ENCODE results near the gene ADPRHL1.
"Not testable (repeated sequence)": the region's sequence is repeated elsewhere in the genome, so short reads cannot be mapped to it uniquely, and the experiment has no call there.

ADPRHL1 gene

GRCh38 chr13:113477724-113478123, 24.4 kb upstream of the ADPRHL1 start:
- no peak for DNase-seq (ENCODE audit: low read depth in 3 of 3)

- no peak for DNase-seq (ENCODE audit: low read depth in 3 of 3)
Observed at GRCh38 chr13:113476811-113477210, 23.5 kb upstream of the ADPRHL1 start.

- DNase-seq (ENCODE audit: low read depth in 3 of 3) = no peak
Observed at GRCh38 chr13:113475911-113476310, 22.6 kb upstream of the ADPRHL1 start.

GRCh38 chr13:113475280-113475679, 22.0 kb upstream of the ADPRHL1 start:
- no peak for DNase-seq (ENCODE audit: low read depth in 3 of 3)

GRCh38 chr13:113474179-113474578, 20.9 kb upstream of the ADPRHL1 start:
- no peak for DNase-seq (ENCODE audit: low read depth in 3 of 3)

GRCh38 chr13:113472355-113473025, 19.2 kb upstream of the ADPRHL1 start:
- no peak for DNase-seq (ENCODE audit: low read depth in 3 of 3)

- DNase-seq (ENCODE audit: low read depth in 3 of 3) = no peak
Observed at GRCh38 chr13:113471844-113472243, 18.6 kb upstream of the ADPRHL1 start.

GRCh38 chr13:113470635-113471163, 17.4 kb upstream of the ADPRHL1 start:
- not testable (repeated sequence) for DNase-seq (ENCODE audit: low read depth in 3 of 3)

- DNase-seq (ENCODE audit: low read depth in 3 of 3) = no peak
Observed at GRCh38 chr13:113470073-113470472, 16.8 kb upstream of the ADPRHL1 start.

- DNase-seq (ENCODE audit: low read depth in 3 of 3) = no peak
Observed at GRCh38 chr13:113469582-113469981, 16.3 kb upstream of the ADPRHL1 start.

GRCh38 chr13:113468472-113469201, 15.3 kb upstream of the ADPRHL1 start:
- DNase-seq (ENCODE audit: low read depth in 3 of 3) = no peak

- no peak for DNase-seq (ENCODE audit: low read depth in 3 of 3)
Observed at GRCh38 chr13:113468029-113468428, 14.7 kb upstream of the ADPRHL1 start.

GRCh38 chr13:113466383-113466782, 13.1 kb upstream of the ADPRHL1 start:
- DNase-seq (ENCODE audit: low read depth in 3 of 3) = no peak

- no peak for DNase-seq (ENCODE audit: low read depth in 3 of 3)
Observed at GRCh38 chr13:113465300-113465699, 12.0 kb upstream of the ADPRHL1 start.

- DNase-seq (ENCODE audit: low read depth in 3 of 3) = no peak
Observed at GRCh38 chr13:113464476-113464875, 11.2 kb upstream of the ADPRHL1 start.

GRCh38 chr13:113461022-113461751, 7.9 kb upstream of the ADPRHL1 start:
- no peak for DNase-seq (ENCODE audit: low read depth in 3 of 3)

GRCh38 chr13:113460599-113460998, 7.3 kb upstream of the ADPRHL1 start:
- DNase-seq (ENCODE audit: low read depth in 3 of 3) = no peak

GRCh38 chr13:113460064-113460555, 6.8 kb upstream of the ADPRHL1 start:
- DNase-seq (ENCODE audit: low read depth in 3 of 3) = no peak

- no peak for DNase-seq (ENCODE audit: low read depth in 3 of 3)
Observed at GRCh38 chr13:113458253-113459065, 5.2 kb upstream of the ADPRHL1 start.

- DNase-seq (ENCODE audit: low read depth in 3 of 3) = no peak
Observed at GRCh38 chr13:113457510-113457909, 4.2 kb upstream of the ADPRHL1 start.

GRCh38 chr13:113456116-113456702, 2.9 kb upstream of the ADPRHL1 start:
- no peak for DNase-seq (ENCODE audit: low read depth in 3 of 3)
